DOHH2 (cell line): ENCODE results near the gene PLA2G3.

ENCODE experiments used
- EZH2phosphoT487 ChIP-seq: fragments of 200-600 bp; sonication (generic); IDR thresholded peaks from 2 replicates; pipeline ENCODE4 v1.6.1; 2017; ENCODE audit warnings: borderline replicate concordance, mild to moderate bottlenecking, antibody characterized with exemption, low read length, moderate library complexity, mixed read lengths
- TF ChIP-seq, protein P1 (sequence below): fragments of 200-600 bp; sonication (generic); IDR thresholded peaks from one replicate; pipeline ENCODE4 v1.5.1; 2014; ENCODE audit warnings: antibody characterized with exemption, mild to moderate bottlenecking, low read depth, low read length; ENCODE audit not compliant: poor library complexity, severe bottlenecking

GRCh38 chr22:31136711-31137110 is 3.6 kb downstream of the PLA2G3 start:
- TF ChIP-seq, protein P1, sequence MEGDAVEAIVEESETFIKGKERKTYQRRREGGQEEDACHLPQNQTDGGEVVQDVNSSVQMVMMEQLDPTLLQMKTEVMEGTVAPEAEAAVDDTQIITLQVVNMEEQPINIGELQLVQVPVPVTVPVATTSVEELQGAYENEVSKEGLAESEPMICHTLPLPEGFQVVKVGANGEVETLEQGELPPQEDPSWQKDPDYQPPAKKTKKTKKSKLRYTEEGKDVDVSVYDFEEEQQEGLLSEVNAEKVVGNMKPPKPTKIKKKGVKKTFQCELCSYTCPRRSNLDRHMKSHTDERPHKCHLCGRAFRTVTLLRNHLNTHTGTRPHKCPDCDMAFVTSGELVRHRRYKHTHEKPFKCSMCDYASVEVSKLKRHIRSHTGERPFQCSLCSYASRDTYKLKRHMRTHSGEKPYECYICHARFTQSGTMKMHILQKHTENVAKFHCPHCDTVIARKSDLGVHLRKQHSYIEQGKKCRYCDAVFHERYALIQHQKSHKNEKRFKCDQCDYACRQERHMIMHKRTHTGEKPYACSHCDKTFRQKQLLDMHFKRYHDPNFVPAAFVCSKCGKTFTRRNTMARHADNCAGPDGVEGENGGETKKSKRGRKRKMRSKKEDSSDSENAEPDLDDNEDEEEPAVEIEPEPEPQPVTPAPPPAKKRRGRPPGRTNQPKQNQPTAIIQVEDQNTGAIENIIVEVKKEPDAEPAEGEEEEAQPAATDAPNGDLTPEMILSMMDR, result no peak
- TF ChIP-seq EZH2phosphoT487, result no peak
